Tibial artery (tissue), 4 donors: ENCODE measurements around the gene TMA16.

Experiments
- DNase-seq, 2 donors: peaks; one replicate each; pipeline ENCODE4 v3.0.0-alpha.2; 2019
- H3K27ac ChIP-seq, 2 donors: fragments of 200-600 bp; sonication (generic) in 1 of 2; 1 replicate in 1 of 2; 2 replicates in 1 of 2; pipeline ENCODE4 v1.5.1; 2018 to 2019; ENCODE audit warnings: mild to moderate bottlenecking in 1 of 2
- H3K27me3 ChIP-seq, 2 donors: fragments of 200-600 bp; sonication (generic) in 1 of 2; one replicate each; pipeline versions ENCODE4 v1.5.1 to v1.6.0; 2016 to 2019
- H3K36me3 ChIP-seq, 3 donors: fragments of 200-600 bp; sonication (generic) in 2 of 3; one replicate each; pipeline ENCODE4 v1.5.1; 2016 to 2019; ENCODE audit warnings: mild to moderate bottlenecking in 2 of 3
- H3K4me1 ChIP-seq, 4 donors: fragments of 200-600 bp; sonication (generic) in 2 of 4; 1 replicate in 3 of 4; 2 replicates in 1 of 4; pipeline ENCODE4 v1.5.1; 2016 to 2019
- H3K4me3 ChIP-seq, 2 donors: fragments of 200-600 bp; sonication (generic) in 1 of 2; 1 replicate in 1 of 2; 2 replicates in 1 of 2; pipeline ENCODE4 v1.5.1; 2018 to 2019; ENCODE audit warnings: mild to moderate bottlenecking in 2 of 2
- H3K9me3 ChIP-seq, 3 donors: fragments of 200-600 bp; sonication (generic) in 1 of 3; one replicate each; pipeline ENCODE4 v1.5.1; 2016 to 2019
- intact Hi-C: fragments of 100-400 bp; cut with DNase I; formaldehyde crosslinking; loops from one replicate; pipeline ENCODE4 v1.15.0; 2023; ENCODE audit warnings: low total_unique reads
- TF ChIP-seq, protein P1 (sequence below), 2 experiments: fragments of 200-600 bp in 1 of 2; fragments of 450-650 bp in 1 of 2; IDR thresholded peaks; one replicate each; pipeline ENCODE4 v1.5.1; 2017 to 2019; ENCODE audit warnings: antibody characterized with exemption in 2 of 2, mild to moderate bottlenecking in 1 of 2, moderate library complexity in 1 of 2

Gene TMA16

DNA sequence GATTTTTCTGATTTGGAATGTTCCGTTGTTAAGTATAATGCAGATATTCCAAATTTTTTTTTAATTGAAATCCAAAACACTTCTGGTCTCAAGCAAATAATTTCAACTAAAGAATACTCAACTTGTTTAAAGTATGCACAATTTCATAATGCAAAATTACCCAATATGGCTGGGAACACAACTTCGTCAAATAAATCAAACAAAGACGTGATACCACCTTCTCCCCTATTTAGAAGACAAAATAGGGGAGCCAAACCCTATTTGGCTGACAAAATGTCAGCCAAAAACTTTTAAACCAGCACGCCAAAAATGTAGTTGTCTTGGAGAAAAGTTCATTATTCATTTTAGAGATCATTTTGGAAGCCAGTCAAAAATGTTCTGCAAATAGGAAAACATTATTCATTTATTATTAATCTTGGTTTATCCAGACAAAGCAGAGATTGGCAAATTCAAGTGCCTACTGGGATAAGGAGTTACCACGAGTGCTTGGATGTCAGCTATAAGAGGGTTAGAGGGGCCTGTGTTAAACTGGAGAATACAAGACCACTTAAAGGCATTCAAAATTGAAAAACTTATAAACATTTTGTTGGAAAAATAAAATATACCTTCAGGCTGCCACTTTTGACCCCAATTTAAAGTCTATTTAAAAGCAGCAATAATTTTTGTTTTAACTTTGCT, 17.6 kb upstream of the TMA16 start:
- Histone ChIP-seq H3K36me3 (no peaks in the 10 kb centered on the region), H3K27ac (peak overlapping the region in 1 of 2 donors; percentile 31), H3K4me3 (no peak overlapping the region), H3K4me1 (peaks cover 0 to 8% (median 0%) of the 10 kb centered on the region in 4 donors), H3K27me3 (no peaks in the 10 kb centered on the region), H3K9me3 (no peaks in the 10 kb centered on the region)
- intact Hi-C loops, result no loop called here
- DNase-seq, result no peak
- TF ChIP-seq, protein P1, sequence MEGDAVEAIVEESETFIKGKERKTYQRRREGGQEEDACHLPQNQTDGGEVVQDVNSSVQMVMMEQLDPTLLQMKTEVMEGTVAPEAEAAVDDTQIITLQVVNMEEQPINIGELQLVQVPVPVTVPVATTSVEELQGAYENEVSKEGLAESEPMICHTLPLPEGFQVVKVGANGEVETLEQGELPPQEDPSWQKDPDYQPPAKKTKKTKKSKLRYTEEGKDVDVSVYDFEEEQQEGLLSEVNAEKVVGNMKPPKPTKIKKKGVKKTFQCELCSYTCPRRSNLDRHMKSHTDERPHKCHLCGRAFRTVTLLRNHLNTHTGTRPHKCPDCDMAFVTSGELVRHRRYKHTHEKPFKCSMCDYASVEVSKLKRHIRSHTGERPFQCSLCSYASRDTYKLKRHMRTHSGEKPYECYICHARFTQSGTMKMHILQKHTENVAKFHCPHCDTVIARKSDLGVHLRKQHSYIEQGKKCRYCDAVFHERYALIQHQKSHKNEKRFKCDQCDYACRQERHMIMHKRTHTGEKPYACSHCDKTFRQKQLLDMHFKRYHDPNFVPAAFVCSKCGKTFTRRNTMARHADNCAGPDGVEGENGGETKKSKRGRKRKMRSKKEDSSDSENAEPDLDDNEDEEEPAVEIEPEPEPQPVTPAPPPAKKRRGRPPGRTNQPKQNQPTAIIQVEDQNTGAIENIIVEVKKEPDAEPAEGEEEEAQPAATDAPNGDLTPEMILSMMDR (IDR thresholded peaks at IDR 0.05), result no peak

DNA sequence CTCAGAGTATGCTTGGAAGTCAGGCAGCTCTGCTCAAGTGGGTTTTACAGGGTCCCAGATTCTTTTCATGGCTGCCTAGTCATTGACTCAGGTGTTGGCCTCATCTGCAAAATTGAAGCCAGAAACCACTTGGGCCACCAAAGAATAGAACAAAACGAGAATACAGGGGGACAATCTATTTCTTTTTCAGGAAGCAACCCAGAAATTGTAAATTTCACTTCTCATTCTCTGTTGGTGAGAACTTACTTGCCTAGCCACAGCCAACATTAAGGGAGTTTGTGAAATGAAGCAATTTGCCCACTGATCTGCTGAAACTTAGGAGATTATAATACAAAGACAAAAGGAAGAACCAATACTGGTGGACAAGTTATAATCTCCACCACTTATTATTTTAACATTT, 12.3 kb upstream of the TMA16 start:
- H3K4me3 ChIP-seq, result no peak overlapping the region
- no peaks in the 10 kb centered on the region for H3K36me3 ChIP-seq
- DNase-seq, result no peak
- no peak overlapping the region for H3K27ac ChIP-seq
- H3K27me3 ChIP-seq, result no peaks in the 10 kb centered on the region
- intact Hi-C loops, result no loop called here
- peaks cover 0 to 8% (median 0%) of the 10 kb centered on the region in 4 donors for H3K4me1 ChIP-seq
- TF ChIP-seq, protein P1 (IDR thresholded peaks at IDR 0.05), result no peak
- H3K9me3 ChIP-seq, result no peaks in the 10 kb centered on the region

DNA sequence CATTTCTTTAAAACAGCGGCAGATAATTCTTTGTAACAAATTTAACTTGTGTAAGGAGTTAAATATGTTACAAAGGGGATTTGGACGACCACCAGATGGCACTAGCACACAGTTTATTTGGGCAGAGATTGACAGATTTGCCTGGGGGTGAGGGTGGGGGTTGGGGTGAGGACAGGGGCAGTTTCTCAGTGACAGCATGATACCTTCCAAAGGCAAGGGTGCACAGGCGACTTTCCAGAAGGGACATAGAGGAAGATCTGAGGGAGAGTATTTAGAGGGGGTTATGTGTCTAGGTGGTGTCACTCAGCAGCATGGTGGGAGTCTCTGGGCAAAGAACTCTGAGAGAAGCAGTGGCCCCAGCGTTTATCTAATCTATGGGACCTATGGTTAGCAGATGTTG, 9.6 kb upstream of the TMA16 start:
- intact Hi-C loops, result loop anchor here (5.0 kb wide), 1 partner anchor 57 kb away; no protein-coding TSS in a partner anchor
- Histone ChIP-seq H3K4me1 (no peaks in the 10 kb centered on the region), H3K27me3 (no peaks in the 10 kb centered on the region), H3K4me3 (no peak overlapping the region), H3K27ac (no peak overlapping the region), H3K9me3 (no peaks in the 10 kb centered on the region), H3K36me3 (no peaks in the 10 kb centered on the region)
- TF ChIP-seq, protein P1 (IDR thresholded peaks at IDR 0.05), result peak; percentile 31 to 48
- peak in 1 of 2 donors; percentile 46 for DNase-seq

DNA sequence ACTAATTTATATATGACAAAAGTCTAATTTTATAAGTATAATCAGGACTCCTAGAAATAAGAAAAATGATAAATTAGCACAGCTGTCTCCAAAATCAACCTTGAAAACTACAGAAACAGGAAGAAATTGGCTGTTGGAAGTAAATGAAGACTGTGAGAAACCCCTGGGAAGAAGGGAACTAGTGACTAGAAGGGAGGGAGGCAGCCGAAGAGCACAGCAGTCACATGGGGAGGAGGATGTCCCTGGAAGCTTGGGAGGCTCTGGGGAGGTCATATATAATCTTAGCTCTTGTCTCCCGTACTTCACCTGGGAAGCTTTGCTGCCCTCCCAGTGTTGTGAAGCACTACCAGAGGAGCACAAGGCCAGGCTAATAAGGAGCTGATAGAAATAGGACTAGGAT, 8.9 kb upstream of the TMA16 start:
- Histone ChIP-seq H3K27ac (no peak overlapping the region), H3K9me3 (no peaks in the 10 kb centered on the region), H3K4me3 (no peak overlapping the region), H3K27me3 (no peaks in the 10 kb centered on the region), H3K4me1 (no peaks in the 10 kb centered on the region), H3K36me3 (no peaks in the 10 kb centered on the region)
- TF ChIP-seq, protein P1 (IDR thresholded peaks at IDR 0.05), result no peak
- DNase-seq, result no peak
- intact Hi-C loops, result loop anchor here (5.0 kb wide), 1 partner anchor 57 kb away; no protein-coding TSS in a partner anchor

DNA sequence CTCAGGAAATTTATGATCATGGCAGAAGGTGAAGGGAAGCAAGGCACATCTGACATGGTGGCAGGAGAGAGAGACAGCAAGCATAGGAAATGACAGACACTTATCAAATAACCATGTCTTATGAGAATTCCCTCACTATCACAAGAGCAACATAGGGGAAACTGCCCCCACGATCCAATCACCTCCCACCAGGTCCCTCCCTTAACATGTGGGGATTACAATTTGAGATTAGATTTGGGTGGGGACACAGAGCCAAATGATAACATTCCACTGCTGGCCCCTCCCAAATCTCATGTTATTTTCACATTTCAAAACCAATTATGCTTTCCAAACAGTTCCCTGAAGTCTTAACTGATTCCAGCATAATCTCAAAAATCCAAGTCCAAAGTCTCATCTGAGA, 8.2 kb upstream of the TMA16 start:
- Histone ChIP-seq H3K4me3 (no peak overlapping the region), H3K27ac (no peak overlapping the region), H3K9me3 (no peaks in the 10 kb centered on the region), H3K36me3 (no peaks in the 10 kb centered on the region), H3K4me1 (no peaks in the 10 kb centered on the region), H3K27me3 (no peaks in the 10 kb centered on the region)
- DNase-seq, result no peak
- intact Hi-C loops, result loop anchor here (5.0 kb wide), 1 partner anchor 56 kb away; no protein-coding TSS in a partner anchor
- TF ChIP-seq, protein P1 (IDR thresholded peaks at IDR 0.05), result no peak
